A673 (cell line): ENCODE measurements around the gene MT3. TPM values are rescaled to one million over a fixed set of nuclear protein-coding genes. Genes with fewer than 3 reads are reported as not detected.

Experiments used
- BruUV-seq: library from RNA; stranded (reverse); fragments of 400-500 nt; replicated peaks from 2 replicates; lab custom pipeline; 2021; lab: Mats Ljungman, UMichigan
- CTCF ChIA-PET: fragments of 300-600 bp; sonication (Branson Sonifier 250); formaldehyde crosslinking; loops from one replicate; lab custom pipeline; 2022; ENCODE audit warnings: antibody characterized with exemption; lab: Charles Lee
- POLR2A ChIA-PET: fragments of 300-600 bp; sonication (Branson Sonifier 250); formaldehyde crosslinking; loops from one replicate; lab custom pipeline; 2022; ENCODE audit warnings: antibody characterized with exemption; ENCODE audit not compliant: low non-redundant PET; lab: Charles Lee
- DNase-seq: peaks from one replicate; pipeline ENCODE4 v3.0.0-alpha.2; 2015; ENCODE audit warnings: low spot score
- H3K27ac ChIP-seq: fragments of 200-600 bp; sonication (generic); 2 replicates; pipeline ENCODE4 v1.5.1; 2016; ENCODE audit warnings: mixed run types, low read depth, mild to moderate bottlenecking, mixed read lengths, antibody characterized with exemption, low read length; ENCODE audit not compliant: poor library complexity, severe bottlenecking
- H3K27me3 ChIP-seq: fragments of 200-600 bp; sonication (generic); replicated peaks from 2 replicates; pipeline ENCODE4 v1.6.1; 2017; ENCODE audit warnings: mixed run types, low read depth, mild to moderate bottlenecking, mixed read lengths, antibody characterized with exemption, low read length; ENCODE audit not compliant: insufficient read depth, poor library complexity
- H3K36me3 ChIP-seq: fragments of 200-600 bp; sonication (generic); 2 replicates; pipeline ENCODE4 v1.6.1; 2016; ENCODE audit warnings: mixed run types, mild to moderate bottlenecking, mixed read lengths, antibody characterized with exemption, low read length; ENCODE audit not compliant: insufficient read depth, poor library complexity, severe bottlenecking
- H3K4me1 ChIP-seq: fragments of 200-600 bp; sonication (generic); 2 replicates; pipeline ENCODE4 v1.6.1; 2017; ENCODE audit warnings: mixed run types, mild to moderate bottlenecking, mixed read lengths, antibody characterized with exemption, low read length; ENCODE audit not compliant: insufficient read depth, poor library complexity, severe bottlenecking
- H3K4me3 ChIP-seq: fragments of 200-600 bp; sonication (generic); 2 replicates; pipeline ENCODE4 v1.5.1; 2016; ENCODE audit warnings: low read depth, mixed run types, mild to moderate bottlenecking, mixed read lengths, low read length; ENCODE audit not compliant: poor library complexity, severe bottlenecking
- H3K9me3 ChIP-seq: fragments of 200-600 bp; sonication (generic); 2 replicates; pipeline ENCODE4 v1.6.1; 2016; ENCODE audit warnings: mixed run types, low read depth, mild to moderate bottlenecking, mixed read lengths, antibody characterized with exemption, low read length; ENCODE audit not compliant: poor library complexity, severe bottlenecking
- CTCF ChIP-seq: fragments of 300-800, 200-600 bp; sonication (generic); conservative IDR thresholded peaks from 2 replicates; pipeline ENCODE4 v1.5.1; 2017; ENCODE audit warnings: low read depth, mild to moderate bottlenecking, antibody characterized with exemption, low read length, moderate library complexity, mixed read lengths
- EZH2 ChIP-seq: fragments of 200-600 bp; sonication (generic); IDR thresholded peaks from 2 replicates; pipeline ENCODE4 v1.6.1; 2017; ENCODE audit warnings: borderline replicate concordance, low read depth, mild to moderate bottlenecking, mixed read lengths, antibody characterized with exemption, low read length; ENCODE audit not compliant: poor library complexity, severe bottlenecking
- intact Hi-C: fragments of 100-400 bp; cut with micrococcal nuclease; formaldehyde crosslinking; loops from one replicate; pipeline ENCODE4 v1.10.0; 2022; ENCODE audit not compliant: unreplicated experiment
- total RNA-seq: library from RNA; stranded (reverse); gene quantifications from 2 replicates; pipeline ENCODE4 v1.2.3, GENCODE V29; 2021

Gene MT3
- total RNA-seq, 1 experiment from 2014 or later: not detected

- no peak overlapping the region for H3K4me3 ChIP-seq
- no peaks in the 10 kb centered on the region for H3K9me3 ChIP-seq
- ChIA-PET CTCF (interaction anchor here (0.5 to 1.3 kb wide), 7 partner anchors 9 to 1136 kb away, joined by 3 to 7 read pairs (median 3); no protein-coding TSS in a partner anchor), POLR2A (no interaction called here)
- H3K4me1 ChIP-seq: no peaks in the 10 kb centered on the region
- DNase-seq: peak; percentile 69
- H3K27me3 ChIP-seq: no peaks in the 10 kb centered on the region
- no peak overlapping the region for H3K27ac ChIP-seq
- TF ChIP-seq CTCF: peak; percentile 77
- no peak for TF ChIP-seq EZH2
- intact Hi-C loops: loop anchor here (1.0 to 5.0 kb wide), 2 partner anchors 86 to 102 kb away; no protein-coding TSS in a partner anchor
- no peaks in the 10 kb centered on the region for H3K36me3 ChIP-seq
- no TSS peak for BruUV-seq
These were observed 11.2 kb downstream of the MT3 start for GRCh38 chr16:56600398-56600999.

- Histone ChIP-seq H3K4me1 (no peaks in the 10 kb centered on the region), H3K4me3 (no peak overlapping the region), H3K27ac (no peak overlapping the region), H3K36me3 (no peaks in the 10 kb centered on the region), H3K9me3 (no peaks in the 10 kb centered on the region), H3K27me3 (no peaks in the 10 kb centered on the region)
- TF ChIP-seq EZH2 (no peak), CTCF (no peak)
- intact Hi-C loops: loop anchor here (5.0 kb wide), 1 partner anchor 101 kb away; no protein-coding TSS in a partner anchor
- ChIA-PET CTCF (interaction anchor here (1.3 kb wide), 1 partner anchor 101 kb away, joined by 4 read pairs; no protein-coding TSS in a partner anchor), POLR2A (no interaction called here)
- no TSS peak for BruUV-seq
- no peak for DNase-seq
These were observed 12.0 kb downstream of the MT3 start for GRCh38 chr16:56601325-56601724.

DNA sequence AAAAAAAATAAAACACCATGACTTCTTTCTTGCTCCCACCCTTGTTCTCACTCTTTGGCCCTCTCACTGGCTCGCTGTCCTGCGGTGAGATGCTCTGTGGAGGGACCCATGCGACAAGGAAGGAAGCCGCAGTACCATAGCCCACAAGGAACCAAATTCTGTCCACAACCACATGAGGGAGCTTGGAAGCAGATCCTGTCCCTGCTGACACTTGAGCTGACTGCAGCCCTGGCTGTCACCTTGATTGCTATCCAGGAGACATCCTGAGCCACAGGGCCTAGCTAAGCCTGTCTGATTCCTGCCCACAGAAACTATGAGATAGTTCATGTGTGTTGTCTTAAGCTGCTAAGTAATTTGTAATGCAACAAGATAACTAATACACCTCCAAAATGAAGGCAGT, 14.3 kb downstream of the MT3 start:
- POLR2A ChIA-PET: no interaction called here

More for the DNA sequence above, 14.3 kb downstream of the MT3 start:
- no TSS peak for BruUV-seq
- Histone ChIP-seq H3K27me3 (no peaks in the 10 kb centered on the region), H3K9me3 (no peaks in the 10 kb centered on the region), H3K36me3 (no peaks in the 10 kb centered on the region), H3K27ac (no peak overlapping the region), H3K4me1 (peaks cover 17% of the 10 kb centered on the region), H3K4me3 (no peak overlapping the region)
- intact Hi-C loops: loop anchor here (5.0 kb wide), 1 partner anchor 99 kb away; no protein-coding TSS in a partner anchor
- TF ChIP-seq CTCF: peak; percentile 43; the same call in 1 of the 2 replicates
- no peak for TF ChIP-seq EZH2
- CTCF ChIA-PET: interaction anchor here (0.6 to 1.9 kb wide), 3 partner anchors 22 to 98 kb away, joined by 3 to 30 read pairs (median 3); partner anchors contain the start of gene MT1E
- DNase-seq: peak; percentile 59
